K562 treated with DMSO at 1 percent for 12 hours (cell line): ENCODE results near the gene ZNF197. TPM values are rescaled to one million over a fixed set of nuclear protein-coding genes. Genes with fewer than 3 reads are reported as not detected.

Experiments used
- total RNA-seq: library from RNA; unstranded; fragments of 300-600 nt; gene quantifications from 2 replicates; pipeline ENCODE4 v1.2.3, GENCODE V29; 2022; ENCODE audit not compliant: insufficient read depth

ZNF197 gene
- total RNA-seq: 6.4 and 16.2 TPM in 2 replicates

DNA sequence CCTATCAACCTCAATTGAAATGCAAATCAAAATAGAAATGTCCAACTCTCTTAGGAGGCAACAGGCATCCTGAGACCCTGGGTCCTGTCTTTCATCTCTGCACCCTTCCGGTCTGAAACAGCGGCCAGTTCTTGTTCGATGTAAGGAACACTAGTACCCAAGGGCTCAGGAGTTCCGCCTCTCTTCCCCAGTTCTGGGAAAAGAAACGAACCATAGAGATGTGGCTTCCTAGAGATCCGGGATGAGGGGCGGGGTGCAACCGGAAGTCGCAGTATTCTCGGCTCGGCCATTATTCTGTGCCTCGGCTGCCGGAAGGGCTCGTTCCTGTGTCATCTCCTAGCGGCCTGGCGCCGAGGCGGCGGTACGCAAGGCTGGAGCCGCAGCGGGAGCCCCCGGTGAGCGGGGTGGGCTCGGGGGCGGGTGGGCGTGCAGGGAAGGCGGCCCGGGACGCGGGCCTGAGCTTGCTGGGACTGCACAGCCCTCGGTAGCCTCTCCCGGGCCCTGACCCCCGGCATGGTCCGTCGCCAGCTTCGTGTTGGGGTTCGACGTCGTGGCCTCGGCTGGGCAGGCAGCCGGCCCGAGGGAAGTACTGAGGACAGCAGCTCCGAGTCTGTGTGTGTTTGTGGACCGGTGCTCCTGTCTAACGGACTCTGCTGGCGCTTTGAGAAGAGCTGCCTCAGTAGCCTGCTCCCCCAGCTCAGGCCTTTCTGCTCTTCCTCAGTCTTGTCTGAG, at the start of gene ZNF197:
Gene ZNF197 (plus strand): TSS at position 288 of the 732 bp plus-strand sequence. CDS start 4,119 bp downstream, outside the sequence.

DNA sequence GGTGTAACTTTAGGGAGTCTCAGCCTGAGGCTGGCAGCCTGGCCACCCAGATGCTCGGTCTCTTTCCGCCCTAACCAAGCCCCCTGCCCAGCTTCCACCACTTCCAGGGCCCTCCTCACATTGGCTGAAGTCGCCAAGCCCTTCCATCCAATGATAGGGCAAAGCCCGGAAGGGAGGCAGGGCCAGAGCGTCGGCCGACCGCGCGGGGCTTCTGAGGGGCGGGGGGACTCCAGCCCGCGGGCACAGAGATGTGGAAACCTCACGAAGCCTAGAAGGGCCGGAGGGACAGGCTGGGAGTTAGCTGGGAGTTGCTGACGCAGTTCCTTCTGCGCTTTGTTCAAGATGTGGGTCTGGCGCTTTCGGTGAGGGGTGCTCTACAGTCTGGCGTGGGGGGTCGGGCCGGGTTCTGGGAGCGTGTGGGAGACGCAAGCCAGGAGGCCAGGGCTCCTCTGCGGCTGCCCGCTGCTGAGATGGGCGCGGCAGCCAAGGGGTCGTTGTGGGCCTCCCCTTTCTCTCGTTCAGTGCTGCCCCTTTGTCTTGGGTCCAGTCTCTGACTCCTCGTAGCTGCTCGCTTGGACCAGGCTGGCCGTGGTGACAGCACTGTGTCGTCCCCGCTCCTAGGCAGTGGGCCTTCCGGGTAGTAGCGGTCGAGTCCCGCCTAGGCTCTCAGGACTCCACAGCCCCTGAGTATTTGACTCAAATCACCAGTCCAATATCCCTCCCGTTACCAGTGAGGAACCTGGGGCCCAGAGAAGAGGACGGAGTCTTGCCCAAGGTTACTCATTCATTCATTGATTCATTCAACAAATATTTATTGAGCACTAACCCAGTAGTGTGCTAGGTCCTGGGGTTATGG, 40.0 kb upstream of the ZNF197 start, which contains the start of gene ZNF660:
Gene ZNF660 (plus strand): TSS at position 319 of the 856 bp plus-strand sequence. CDS start 9,230 bp downstream, outside the sequence.

DNA sequence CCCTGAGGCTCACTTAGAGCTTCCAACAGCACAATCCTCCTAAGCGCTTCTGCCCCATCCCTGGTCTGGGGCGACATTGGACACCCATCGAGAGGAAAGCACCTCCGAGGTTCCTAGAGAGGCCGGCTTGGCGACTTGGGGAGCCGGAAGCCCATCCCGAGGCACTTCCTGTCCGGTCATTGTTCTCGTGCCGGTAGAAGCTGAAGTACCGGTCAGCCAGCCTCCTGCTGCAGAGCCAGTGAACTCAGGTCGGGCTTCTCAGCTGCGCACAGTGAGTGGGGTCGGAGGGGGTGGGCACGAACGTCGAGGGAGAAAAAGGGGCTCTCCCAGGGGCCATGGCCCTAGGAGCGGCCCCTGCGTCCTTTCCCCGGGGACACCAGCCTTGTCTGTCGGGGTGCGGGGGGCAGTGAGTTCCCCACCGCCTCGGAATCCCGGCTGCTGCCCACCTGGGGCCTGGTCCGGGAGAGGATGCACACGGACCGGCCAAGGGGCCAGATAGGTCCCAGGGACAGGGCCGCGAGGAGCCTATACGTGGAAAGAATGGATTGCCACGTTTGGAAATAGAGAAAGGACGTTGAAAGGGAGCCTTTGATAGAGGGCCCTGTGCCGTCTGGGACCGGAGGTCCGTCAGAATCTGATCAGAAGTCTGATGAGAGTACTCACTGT, 23.9 kb downstream of the ZNF197 start, which contains the start of gene ZNF35:
Gene ZNF35 (plus strand): TSS at position 169 of the 666 bp plus-strand sequence. CDS start 2,336 bp downstream, outside the sequence.

Other genes starting within 250 kb of the ZNF197 start
- gene ZNF445, start 147.4 kb upstream of the ZNF197 start, total RNA-seq: 1.7 and 11.8 TPM in 2 replicates
- not detected in 2 replicates for gene ZKSCAN7, start 69.8 kb upstream of the ZNF197 start, total RNA-seq
- 0.13 and 0.60 TPM in 2 replicates for gene ZNF660, start 40.1 kb upstream of the ZNF197 start, total RNA-seq
- 2.6 and 9.3 TPM in 2 replicates for gene ZNF35, start 23.7 kb downstream of the ZNF197 start, total RNA-seq
- gene ZNF502, start 87.6 kb downstream of the ZNF197 start, total RNA-seq: 0.25 and 0.49 TPM in 2 replicates
- gene ZNF501, start 104.6 kb downstream of the ZNF197 start, total RNA-seq: 1.9 TPM in 2 replicates
- 7.7 and 19.7 TPM in 2 replicates for gene KIAA1143, start 136.6 kb downstream of the ZNF197 start, total RNA-seq
- 8.4 and 30.0 TPM in 2 replicates for gene KIF15, start 136.8 kb downstream of the ZNF197 start, total RNA-seq
- 0.85 and 1.4 TPM in 2 replicates for gene TMEM42, start 236.9 kb downstream of the ZNF197 start, total RNA-seq
- gene TGM4, start 249.6 kb downstream of the ZNF197 start, total RNA-seq: not detected in 2 replicates